NOMO-1 (cell line): ENCODE data around the gene DFFA.
"Not testable (repeated sequence)": the region's sequence is repeated elsewhere in the genome, so short reads cannot be mapped to it uniquely, and the experiment has no call there.

Experiments used
- DNase-seq, 2 experiments: peaks; one replicate each; lab custom pipeline; 2025; ENCODE audit not compliant: unreplicated experiment in 2 of 2; lab: John Stamatoyannopoulos, UW

Gene DFFA

DNA sequence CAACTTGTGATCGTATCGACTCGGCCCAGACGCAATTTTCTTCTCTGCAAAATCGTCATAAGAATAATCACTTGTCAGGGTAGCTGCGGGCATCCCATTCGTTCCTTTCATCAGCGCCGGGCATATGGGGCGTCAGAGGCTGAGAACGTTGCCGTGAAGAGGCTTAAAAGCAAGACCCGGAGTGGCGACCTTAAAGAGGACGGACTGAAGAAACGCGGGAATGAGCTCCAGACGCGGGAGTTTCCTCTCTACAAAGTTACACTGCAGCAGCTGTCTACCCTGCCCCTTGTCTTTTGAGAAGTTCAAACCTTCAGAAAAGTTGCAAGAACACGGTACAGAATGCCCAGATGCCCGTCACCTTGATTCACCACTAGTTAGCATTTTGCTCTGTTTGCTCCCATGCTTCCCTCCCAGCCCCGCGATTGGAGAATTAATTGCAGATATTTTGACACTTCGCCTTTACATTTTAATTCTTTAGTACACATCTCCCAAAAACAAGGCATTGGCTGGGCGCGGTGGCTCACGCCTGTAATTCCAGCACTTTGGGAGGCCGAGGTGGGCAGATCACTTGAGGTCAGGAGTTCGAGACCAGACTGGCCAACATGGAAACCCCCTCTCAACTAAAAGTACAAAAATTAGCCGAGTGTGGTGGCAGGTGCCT is 41.1 kb downstream of the DFFA start:
- no peak for DNase-seq

DNA sequence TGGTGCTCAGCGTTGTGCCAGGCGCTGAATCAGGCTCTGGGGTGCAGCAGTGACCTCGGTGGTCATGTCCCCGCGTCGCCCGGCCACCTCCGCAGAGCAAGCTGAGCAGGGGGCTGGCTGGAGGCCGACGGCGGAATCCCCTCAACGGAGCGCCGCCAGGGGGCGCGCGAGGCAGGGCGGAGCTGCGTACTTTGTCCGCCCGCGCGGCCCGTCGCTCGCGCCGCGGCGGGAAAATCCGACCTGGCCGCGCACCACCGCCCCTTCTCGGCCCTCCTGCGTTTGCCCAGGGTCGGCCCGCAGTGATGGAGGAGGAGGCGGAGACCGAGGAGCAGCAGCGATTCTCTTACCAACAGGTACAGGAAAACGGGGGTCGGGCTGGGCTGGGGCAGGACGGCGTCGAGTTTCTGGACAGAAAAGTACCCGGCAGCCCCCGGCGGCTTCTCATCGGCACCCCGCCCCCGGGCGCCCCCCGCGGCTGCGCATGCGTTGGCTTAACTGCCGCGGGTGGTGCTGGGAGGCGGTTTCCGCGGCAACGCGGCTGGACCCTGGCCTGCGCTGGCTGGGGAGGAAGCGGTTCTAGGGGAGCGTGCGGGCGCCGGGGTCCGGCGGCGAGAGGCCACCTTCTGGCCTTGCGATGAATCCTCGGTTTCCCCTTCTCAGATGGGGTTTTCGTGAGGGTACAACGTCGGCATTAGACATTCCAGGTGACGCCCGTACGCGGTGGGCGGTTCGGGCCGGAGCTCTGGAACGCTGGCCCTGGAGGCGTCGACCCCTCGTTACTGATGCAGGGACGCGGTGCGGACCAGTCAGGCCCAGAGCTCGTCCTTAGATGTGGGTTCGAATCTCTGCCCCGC is 41.9 kb downstream of the DFFA start, which contains the start of gene CENPS:
Gene CENPS (plus strand): TSS at position 218 of the 854 bp plus-strand sequence. CDS start 85 bp downstream, at position 303.
- peak; percentile 80 to 87 for DNase-seq

DNA sequence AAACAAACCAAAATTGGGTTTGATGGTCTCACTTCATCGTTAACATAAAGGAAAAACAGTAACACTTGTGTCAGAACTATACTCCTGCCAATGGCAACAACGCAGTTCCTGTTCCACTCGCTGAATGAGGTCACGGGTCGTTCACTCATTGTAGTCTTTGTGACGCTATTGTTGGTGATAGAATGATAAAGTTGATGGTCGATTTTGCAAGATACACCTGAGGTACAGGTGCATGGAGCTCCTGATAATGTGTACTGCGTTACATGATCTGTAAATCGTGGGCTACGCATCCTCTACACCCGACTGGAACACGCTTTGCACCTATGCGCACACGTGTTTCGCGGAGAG is 42.5 kb downstream of the DFFA start:
- DNase-seq: peak in 1 of 2 experiments; percentile 51

DNA sequence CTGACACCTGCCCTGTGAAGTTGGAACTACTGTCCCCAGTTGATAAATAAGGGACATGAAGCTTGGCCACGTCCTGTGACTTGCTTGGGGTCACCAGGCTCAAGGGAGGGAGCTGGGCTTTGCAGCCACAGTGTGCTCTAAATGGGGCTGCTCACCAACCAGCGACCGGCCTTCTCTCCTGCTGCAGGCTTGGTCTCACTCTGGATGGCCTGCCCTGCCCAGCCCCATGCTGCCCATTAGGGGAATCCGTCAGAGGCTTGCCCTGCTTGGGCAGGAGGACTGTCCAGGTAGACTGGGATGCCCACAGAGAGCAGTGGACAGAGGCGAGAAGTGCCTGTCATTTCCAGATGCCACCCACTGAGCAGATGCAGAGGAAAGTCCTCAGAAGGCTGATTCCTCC is 43.3 kb downstream of the DFFA start:
- DNase-seq: no peak

DNA sequence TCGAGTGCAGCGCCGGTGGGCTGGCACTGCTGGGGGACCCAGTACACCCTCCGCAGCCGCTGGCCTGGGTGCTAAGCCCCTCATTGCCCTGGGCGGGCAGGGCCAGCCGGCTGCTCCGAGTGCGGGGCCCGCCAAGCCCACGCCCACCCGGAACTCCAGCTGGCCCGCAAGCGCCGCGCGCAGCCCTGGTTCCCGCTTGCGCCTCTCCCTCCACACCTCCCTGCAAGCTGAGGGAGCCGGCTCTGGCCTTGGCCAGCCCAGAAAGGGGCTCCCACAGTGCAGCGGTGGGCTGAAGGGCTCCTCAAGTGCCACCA is 45.8 kb downstream of the DFFA start:
- not testable (repeated sequence) for DNase-seq

DNA sequence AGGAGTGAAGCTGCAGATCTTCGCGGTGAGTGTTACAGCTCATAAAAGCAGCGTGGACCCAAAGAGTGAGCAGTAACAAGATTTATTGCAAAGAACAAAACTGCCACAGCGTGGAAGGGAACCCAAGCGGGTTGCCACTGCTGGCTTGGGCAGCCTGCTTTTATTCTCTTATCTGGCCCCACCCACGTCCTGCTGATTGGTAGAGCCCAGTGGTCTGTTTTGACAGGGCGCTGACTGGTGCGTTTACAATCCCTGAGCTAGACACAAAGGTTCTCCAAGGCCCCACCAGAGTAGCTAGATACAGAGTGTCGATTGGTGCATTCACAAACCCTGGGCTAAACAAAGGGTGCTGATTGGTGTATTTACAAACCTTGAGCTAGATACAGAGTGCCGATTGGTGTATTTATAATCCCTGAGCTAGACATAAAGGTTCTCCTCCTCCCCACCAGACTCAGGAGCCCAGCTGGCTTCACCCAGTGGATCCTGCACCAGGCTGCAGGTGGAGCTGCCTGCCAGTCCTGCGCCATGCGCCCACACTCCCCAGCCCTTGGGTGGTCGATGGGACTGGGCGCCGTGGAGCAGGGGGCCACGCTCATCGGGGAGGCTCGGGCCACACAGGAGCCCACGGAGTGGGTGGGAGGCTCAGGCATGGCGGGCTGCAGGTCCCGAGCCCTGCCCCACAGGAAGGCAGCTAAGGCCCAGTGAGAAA is 46.3 kb downstream of the DFFA start:
- not testable (repeated sequence) for DNase-seq

DNA sequence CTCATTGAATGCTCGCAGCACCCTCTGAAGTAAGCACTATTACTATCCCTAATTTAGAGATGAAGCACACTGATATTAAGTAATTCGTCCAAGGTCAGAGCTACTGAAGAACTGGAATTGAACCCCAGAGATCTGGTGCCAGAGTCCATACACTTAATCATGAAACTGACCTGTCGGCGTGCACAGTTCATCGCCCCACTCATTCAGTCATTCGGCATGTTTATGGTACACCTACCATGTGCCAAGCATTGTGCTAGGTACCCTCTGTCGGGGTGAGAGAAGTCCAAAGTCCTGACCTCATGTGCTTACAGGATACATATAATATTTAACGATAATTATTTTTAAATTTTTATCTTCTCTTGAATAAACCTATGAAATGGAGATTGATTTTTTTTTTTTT is 47.7 kb downstream of the DFFA start:
- no peak for DNase-seq

DNA sequence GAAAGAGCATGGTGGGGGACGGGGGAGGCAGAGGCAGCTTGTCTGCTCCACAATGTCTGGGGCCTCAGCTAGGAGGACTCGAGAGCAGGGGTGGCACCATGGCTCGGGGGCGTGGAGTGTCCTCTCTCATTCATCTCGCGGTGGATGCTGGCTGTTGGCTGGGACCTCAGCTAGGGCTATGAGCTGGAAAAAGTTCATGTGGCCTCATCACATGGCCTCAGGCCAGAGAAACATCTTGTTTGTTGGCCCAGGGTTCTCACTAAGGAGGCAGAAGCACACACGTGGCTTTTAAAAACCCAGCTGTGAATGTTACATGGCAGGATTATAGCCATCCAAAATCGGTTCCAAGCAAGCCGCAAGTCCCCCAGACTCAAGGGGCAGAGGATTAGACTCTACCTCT is 48.3 kb downstream of the DFFA start:
- DNase-seq: no peak

DNA sequence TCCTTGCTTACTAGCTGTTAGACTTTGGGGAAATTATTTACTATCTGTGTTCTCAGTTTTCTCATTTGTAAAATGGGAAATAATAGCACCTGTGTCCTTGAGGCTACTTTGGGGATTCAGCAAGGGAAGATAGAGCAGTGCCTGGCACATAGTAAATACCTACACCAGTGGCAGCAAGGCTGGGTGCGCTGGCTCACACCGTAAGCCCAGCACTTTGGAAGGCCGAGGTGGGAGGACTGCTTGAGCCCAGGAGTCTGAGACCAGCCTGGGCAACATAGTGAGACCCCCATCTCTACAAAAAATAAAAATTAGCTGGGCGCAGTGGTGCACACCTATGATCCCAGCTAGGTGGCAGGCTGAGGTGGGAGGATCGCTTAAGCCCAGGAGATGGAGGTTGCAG is 50.7 kb downstream of the DFFA start:
- DNase-seq: no peak

DNA sequence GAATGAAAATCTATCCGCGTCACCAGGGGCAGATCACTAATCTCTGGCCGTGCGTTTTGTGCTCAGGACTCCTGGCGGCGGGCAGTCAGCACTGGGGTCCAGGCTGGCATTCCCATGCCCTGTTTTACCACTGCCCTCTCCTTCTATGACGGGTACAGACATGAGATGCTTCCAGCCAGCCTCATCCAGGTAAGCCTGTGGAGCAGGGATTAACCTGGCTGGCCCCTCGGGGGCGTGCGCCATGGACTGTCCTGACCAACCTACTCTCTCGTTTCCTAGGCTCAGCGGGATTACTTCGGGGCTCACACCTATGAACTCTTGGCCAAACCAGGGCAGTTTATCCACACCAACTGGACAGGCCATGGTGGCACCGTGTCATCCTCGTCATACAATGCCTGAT is 53.0 kb downstream of the DFFA start:
- DNase-seq: no peak

DNA sequence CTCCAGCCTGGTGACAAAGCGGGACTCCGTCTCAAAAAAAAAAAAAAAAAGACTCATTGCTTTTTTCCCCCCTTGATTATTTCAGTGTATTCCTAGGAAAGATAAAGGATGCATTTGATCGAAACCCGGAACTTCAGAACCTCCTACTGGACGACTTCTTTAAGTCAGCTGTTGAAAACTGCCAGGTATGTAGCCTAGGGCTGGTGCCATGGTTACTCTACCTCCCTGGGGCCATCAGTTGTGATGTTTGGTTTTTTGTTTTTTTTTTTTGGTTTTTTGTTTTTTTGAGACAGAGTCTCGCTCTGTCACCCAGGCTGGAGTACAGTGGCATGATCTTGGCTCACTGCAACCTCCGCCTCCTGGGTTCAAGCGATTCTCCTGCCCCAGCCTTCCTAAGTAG is 53.6 kb downstream of the DFFA start:
- DNase-seq: not testable (repeated sequence)

DNA sequence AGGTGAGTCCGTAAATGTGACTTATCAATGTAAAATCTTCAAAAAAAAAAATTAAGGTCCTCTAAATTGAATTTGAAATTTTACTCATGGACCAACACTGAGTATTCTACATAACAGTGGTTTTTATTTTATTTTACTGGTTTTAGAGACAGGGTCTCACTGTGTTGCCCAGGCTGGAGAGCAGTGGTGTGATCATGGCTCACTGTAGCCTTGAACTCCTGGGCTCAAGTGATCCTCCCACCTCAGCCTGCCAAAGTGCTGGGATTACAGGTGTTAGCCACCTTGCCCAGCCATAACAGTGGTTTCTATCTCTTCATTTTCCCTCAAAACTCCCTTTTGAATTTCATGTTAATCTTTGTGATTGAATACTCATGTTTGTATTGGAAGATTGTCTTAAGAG is 56.4 kb downstream of the DFFA start:
- not testable (repeated sequence) for DNase-seq

DNA sequence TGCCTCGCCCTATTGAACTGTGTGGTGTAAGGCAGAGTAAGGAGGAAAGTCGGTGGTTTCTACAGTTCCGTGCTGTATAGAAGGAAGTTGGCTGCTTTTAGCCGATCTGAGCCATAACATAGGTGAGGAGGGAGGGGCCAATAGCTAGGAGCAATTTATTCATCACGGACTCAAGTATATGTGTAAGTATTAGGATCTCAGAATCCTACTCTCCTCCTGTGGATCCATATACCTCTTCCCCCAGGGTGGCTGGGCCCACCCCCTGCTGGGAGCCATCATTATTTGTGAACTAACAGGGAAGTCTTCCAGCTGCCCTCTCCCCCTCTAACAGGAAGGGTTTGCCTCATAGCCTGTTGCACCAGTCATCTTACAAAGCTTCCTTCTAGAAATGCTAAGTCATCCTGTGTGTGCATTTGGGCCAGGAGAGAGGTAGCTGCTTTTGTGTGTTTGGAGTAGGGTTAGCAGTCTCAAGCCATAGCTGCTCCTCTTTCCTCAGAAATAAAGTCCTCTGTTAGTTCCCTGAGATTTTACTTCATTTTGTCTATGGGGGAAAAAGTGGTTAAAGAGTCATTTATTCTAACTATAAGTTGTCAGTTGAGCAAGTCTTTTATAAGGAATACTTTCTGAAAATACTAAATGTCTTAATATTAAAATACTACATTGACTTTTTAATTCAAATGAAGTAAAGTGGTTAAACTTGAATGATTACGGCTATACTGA is 57.0 kb downstream of the DFFA start:
- peak; percentile 95 to 98 for DNase-seq

DNA sequence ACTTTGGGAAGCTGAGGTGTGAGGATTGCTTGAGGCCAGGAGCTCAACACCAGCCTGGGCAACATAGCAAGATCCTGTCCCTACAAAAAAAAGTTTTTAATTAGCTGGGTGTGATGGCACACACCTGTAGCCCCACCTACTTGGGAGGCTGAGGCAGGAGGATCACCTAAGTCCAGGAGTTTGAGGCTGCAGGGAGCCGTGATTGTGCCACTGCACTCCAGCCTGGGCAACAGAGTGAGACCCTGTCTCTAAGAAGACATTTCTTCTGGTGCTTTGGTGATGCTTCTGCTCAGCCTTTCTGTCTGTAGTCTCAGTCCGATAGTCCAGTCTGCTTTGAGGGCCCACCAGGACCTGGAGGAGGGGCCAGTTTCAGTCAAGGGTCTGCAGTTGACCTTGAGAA is 65.1 kb downstream of the DFFA start:
- no peak for DNase-seq
